ENCODE results near the gene FAM217A.

Gene FAM217A

GRCh38 chr6:4023240-4023639 is 55.7 kb downstream of the FAM217A start:
- TF ChIP-seq CTCF (IDR thresholded peaks at IDR 0.05; ENCODE audit: low read depth, low read length): no peak
- H3K4me3 ChIP-seq (ENCODE audit: low read depth, low read length): peak overlapping the region; percentile 88; the same call in 1 of the 2 replicates

GRCh38 chr6:4021854-4022695 is 56.9 kb downstream of the FAM217A start:
- peak overlapping the region; percentile 88 for H3K4me3 ChIP-seq (ENCODE audit: low read depth, low read length)
- no peak for TF ChIP-seq CTCF (IDR thresholded peaks at IDR 0.05; ENCODE audit: low read depth, low read length)

- 0 out of 2 replicates have a peak, but pooled peaks have one; percentile 19 for TF ChIP-seq CTCF (IDR thresholded peaks at IDR 0.05; ENCODE audit: low read depth, low read length)
- H3K4me3 ChIP-seq (ENCODE audit: low read depth, low read length): peak overlapping the region; percentile 88
Measured at GRCh38 chr6:4021133-4021853, 57.6 kb downstream of the FAM217A start.

- peak overlapping the region; percentile 88 for H3K4me3 ChIP-seq (ENCODE audit: low read depth, low read length)
Measured at GRCh38 chr6:4020822-4021132, 58.2 kb downstream of the FAM217A start.

GRCh38 chr6:4018924-4019236 is 60.1 kb downstream of the FAM217A start:
- TF ChIP-seq CTCF (IDR thresholded peaks at IDR 0.05; ENCODE audit: low read depth, low read length): no peak
- H3K4me3 ChIP-seq (ENCODE audit: low read depth, low read length): peak overlapping the region; percentile 81

More at GRCh38 chr6:4020822-4021132, 58.2 kb downstream of the FAM217A start:
- no peak for TF ChIP-seq CTCF (IDR thresholded peaks at IDR 0.05; ENCODE audit: low read depth, low read length)
